ENCODE measurements around the gene SYNJ1. TPM values are rescaled to one million over a fixed set of nuclear protein-coding genes. Genes with fewer than 3 reads are reported as not detected.

The SYNJ1 gene
- total and polyA plus RNA-seq, 9 of the 15 experiments (the other 6 are each of a cell fraction or from before 2014, with no cell fraction given), result 2.4 to 10.6 (median 5.6) TPM

GRCh38 chr21:32710069-32710784, 17.6 kb downstream of the SYNJ1 start (continued):
- TF ChIP-seq ZBTB40 (IDR thresholded peaks at IDR 0.05) (no peak), ZBTB40 (CRISPR knock-in tag; IDR thresholded peaks at IDR 0.05) (no peak)

Measured in K562 (cell line).